ENCODE data around the gene ICA1L. TPM values are rescaled to one million over a fixed set of nuclear protein-coding genes. Genes with fewer than 3 reads are reported as not detected.

The ICA1L gene
- total RNA-seq, 1 experiment from 2014 or later = 6.4 TPM

GRCh38 chr2:202818321-202818720, 53.2 kb downstream of the ICA1L start:
- TF ChIP-seq, protein P1, sequence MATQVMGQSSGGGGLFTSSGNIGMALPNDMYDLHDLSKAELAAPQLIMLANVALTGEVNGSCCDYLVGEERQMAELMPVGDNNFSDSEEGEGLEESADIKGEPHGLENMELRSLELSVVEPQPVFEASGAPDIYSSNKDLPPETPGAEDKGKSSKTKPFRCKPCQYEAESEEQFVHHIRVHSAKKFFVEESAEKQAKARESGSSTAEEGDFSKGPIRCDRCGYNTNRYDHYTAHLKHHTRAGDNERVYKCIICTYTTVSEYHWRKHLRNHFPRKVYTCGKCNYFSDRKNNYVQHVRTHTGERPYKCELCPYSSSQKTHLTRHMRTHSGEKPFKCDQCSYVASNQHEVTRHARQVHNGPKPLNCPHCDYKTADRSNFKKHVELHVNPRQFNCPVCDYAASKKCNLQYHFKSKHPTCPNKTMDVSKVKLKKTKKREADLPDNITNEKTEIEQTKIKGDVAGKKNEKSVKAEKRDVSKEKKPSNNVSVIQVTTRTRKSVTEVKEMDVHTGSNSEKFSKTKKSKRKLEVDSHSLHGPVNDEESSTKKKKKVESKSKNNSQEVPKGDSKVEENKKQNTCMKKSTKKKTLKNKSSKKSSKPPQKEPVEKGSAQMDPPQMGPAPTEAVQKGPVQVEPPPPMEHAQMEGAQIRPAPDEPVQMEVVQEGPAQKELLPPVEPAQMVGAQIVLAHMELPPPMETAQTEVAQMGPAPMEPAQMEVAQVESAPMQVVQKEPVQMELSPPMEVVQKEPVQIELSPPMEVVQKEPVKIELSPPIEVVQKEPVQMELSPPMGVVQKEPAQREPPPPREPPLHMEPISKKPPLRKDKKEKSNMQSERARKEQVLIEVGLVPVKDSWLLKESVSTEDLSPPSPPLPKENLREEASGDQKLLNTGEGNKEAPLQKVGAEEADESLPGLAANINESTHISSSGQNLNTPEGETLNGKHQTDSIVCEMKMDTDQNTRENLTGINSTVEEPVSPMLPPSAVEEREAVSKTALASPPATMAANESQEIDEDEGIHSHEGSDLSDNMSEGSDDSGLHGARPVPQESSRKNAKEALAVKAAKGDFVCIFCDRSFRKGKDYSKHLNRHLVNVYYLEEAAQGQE (IDR thresholded peaks at IDR 0.05; ENCODE audit: insufficient read depth in 1 of 2, low read depth in 2 of 2, low read length in 1 of 2) = no peak
- TF ChIP-seq POLR2AphosphoS5 (IDR thresholded peaks at IDR 0.05; ENCODE audit: low read depth, low read length) (no peak), SIN3A (IDR thresholded peaks at IDR 0.05; ENCODE audit: borderline replicate concordance, insufficient read depth, low read depth, low read length) (no peak), TCF7L2 (IDR thresholded peaks at IDR 0.05; ENCODE audit: low read depth, low read length) (no peak)
- TF ChIP-seq, protein P2, sequence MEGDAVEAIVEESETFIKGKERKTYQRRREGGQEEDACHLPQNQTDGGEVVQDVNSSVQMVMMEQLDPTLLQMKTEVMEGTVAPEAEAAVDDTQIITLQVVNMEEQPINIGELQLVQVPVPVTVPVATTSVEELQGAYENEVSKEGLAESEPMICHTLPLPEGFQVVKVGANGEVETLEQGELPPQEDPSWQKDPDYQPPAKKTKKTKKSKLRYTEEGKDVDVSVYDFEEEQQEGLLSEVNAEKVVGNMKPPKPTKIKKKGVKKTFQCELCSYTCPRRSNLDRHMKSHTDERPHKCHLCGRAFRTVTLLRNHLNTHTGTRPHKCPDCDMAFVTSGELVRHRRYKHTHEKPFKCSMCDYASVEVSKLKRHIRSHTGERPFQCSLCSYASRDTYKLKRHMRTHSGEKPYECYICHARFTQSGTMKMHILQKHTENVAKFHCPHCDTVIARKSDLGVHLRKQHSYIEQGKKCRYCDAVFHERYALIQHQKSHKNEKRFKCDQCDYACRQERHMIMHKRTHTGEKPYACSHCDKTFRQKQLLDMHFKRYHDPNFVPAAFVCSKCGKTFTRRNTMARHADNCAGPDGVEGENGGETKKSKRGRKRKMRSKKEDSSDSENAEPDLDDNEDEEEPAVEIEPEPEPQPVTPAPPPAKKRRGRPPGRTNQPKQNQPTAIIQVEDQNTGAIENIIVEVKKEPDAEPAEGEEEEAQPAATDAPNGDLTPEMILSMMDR (IDR thresholded peaks at IDR 0.05) = no peak
- intact Hi-C loops (cut with micrococcal nuclease; ENCODE audit: unreplicated experiment) = no loop called here
- ChIA-PET CTCF (no interaction called here), POLR2A (no interaction called here)
- no peaks in the 10 kb centered on the region for H3K36me3 ChIP-seq (ENCODE audit: control insufficient read depth, insufficient read depth, low read length)
- no peaks in the 10 kb centered on the region for H3K27me3 ChIP-seq (ENCODE audit: control insufficient read depth, insufficient read depth, low read length)
- H3K27ac ChIP-seq (ENCODE audit: low read length) = no peak overlapping the region
- BruUV-seq (replicated peaks) = no TSS peak
- ATAC-seq (no peak), DNase-seq (ENCODE audit: low read depth, low spot score) (no peak)
- H3K9me3 ChIP-seq (ENCODE audit: control insufficient read depth, insufficient read depth, low read depth, low read length) = no peaks in the 10 kb centered on the region
- H3K4me1 ChIP-seq (ENCODE audit: control insufficient read depth, insufficient read depth, low read length) = no peaks in the 10 kb centered on the region
- no peak overlapping the region for H3K4me3 ChIP-seq (ENCODE audit: low read depth in 2 of 2, low read length in 2 of 2)
- in situ Hi-C loops (cut with HindIII; ENCODE audit: low pct_unique_long_range_greater_than_20kb, low sequenced_read_pairs) = no loop called here

GRCh38 chr2:202817771-202818170, 53.8 kb downstream of the ICA1L start:
- CTCF ChIA-PET = no interaction called here
- POLR2A ChIA-PET = no interaction called here
- intact Hi-C loops (cut with micrococcal nuclease; ENCODE audit: unreplicated experiment) = no loop called here
- no peak for TF ChIP-seq POLR2AphosphoS5 (IDR thresholded peaks at IDR 0.05; ENCODE audit: low read depth, low read length)
- TF ChIP-seq, protein P2 (IDR thresholded peaks at IDR 0.05) = no peak
- TF ChIP-seq, protein P1 (IDR thresholded peaks at IDR 0.05; ENCODE audit: insufficient read depth in 1 of 2, low read depth in 2 of 2, low read length in 1 of 2) = no peak
- no peak for TF ChIP-seq TCF7L2 (IDR thresholded peaks at IDR 0.05; ENCODE audit: low read depth, low read length)
- no peak for TF ChIP-seq SIN3A (IDR thresholded peaks at IDR 0.05; ENCODE audit: borderline replicate concordance, insufficient read depth, low read depth, low read length)
- Histone ChIP-seq H3K27ac (ENCODE audit: low read length) (no peak overlapping the region), H3K4me3 (ENCODE audit: low read depth in 2 of 2, low read length in 2 of 2) (no peak overlapping the region), H3K4me1 (ENCODE audit: control insufficient read depth, insufficient read depth, low read length) (no peaks in the 10 kb centered on the region), H3K27me3 (ENCODE audit: control insufficient read depth, insufficient read depth, low read length) (no peaks in the 10 kb centered on the region), H3K36me3 (ENCODE audit: control insufficient read depth, insufficient read depth, low read length) (no peaks in the 10 kb centered on the region), H3K9me3 (ENCODE audit: control insufficient read depth, insufficient read depth, low read depth, low read length) (no peaks in the 10 kb centered on the region)
- ATAC-seq (no peak), DNase-seq (ENCODE audit: low read depth, low spot score) (no peak)
- no TSS peak for BruUV-seq (replicated peaks)
- in situ Hi-C loops (cut with HindIII; ENCODE audit: low pct_unique_long_range_greater_than_20kb, low sequenced_read_pairs) = no loop called here

Data from Panc1 (cell line).